Skeletal muscle satellite cell (primary cell): ENCODE data around the gene RPL36AL.

ENCODE experiments used
- H3K27me3 ChIP-seq: 2 replicates; pipeline ENCODE4 v1.7.0; 2013; ENCODE audit warnings: low read length; ENCODE audit not compliant: control insufficient read depth, insufficient read depth
- H3K36me3 ChIP-seq: 2 replicates; pipeline ENCODE4 v1.7.0; 2013; ENCODE audit warnings: mild to moderate bottlenecking, control low read depth, low read length; ENCODE audit not compliant: insufficient read depth
- H3K4me1 ChIP-seq: 2 replicates; pipeline ENCODE4 v1.7.0; 2013; ENCODE audit warnings: low read length; ENCODE audit not compliant: control insufficient read depth, insufficient read depth
- H3K4me2 ChIP-seq: 2 replicates; pipeline ENCODE4 v1.7.0; 2013; ENCODE audit warnings: mild to moderate bottlenecking, low read length
- H3K4me3 ChIP-seq: 2 replicates; pipeline ENCODE4 v1.7.0; 2013; ENCODE audit warnings: low read length
- H3K9ac ChIP-seq: 2 replicates; pipeline ENCODE4 v1.7.0; 2013; ENCODE audit warnings: mild to moderate bottlenecking, low read depth, low read length, moderate library complexity
- H3K9me3 ChIP-seq: replicated peaks from 2 replicates; pipeline ENCODE4 v1.7.0; 2013; ENCODE audit warnings: mild to moderate bottlenecking, control low read depth, low read length

Gene RPL36AL

GRCh38 chr14:49614196-49614595, 6.2 kb downstream of the RPL36AL start:
- Histone ChIP-seq H3K36me3 (peaks cover 15% of the 10 kb centered on the region), H3K9ac (no peak overlapping the region)

GRCh38 chr14:49612671-49613070, 7.8 kb downstream of the RPL36AL start:
- no peaks in the 10 kb centered on the region for H3K9me3 ChIP-seq
- H3K4me2 ChIP-seq = no peak overlapping the region
- no peaks in the 10 kb centered on the region for H3K27me3 ChIP-seq
- no peak overlapping the region for H3K4me3 ChIP-seq
- H3K4me1 ChIP-seq = peaks cover 13% of the 10 kb centered on the region
- no peak overlapping the region for H3K9ac ChIP-seq
- H3K36me3 ChIP-seq = peaks cover 11% of the 10 kb centered on the region

More at GRCh38 chr14:49614196-49614595, 6.2 kb downstream of the RPL36AL start:
- Histone ChIP-seq H3K4me3 (no peak overlapping the region), H3K4me1 (peaks cover 26% of the 10 kb centered on the region), H3K27me3 (no peaks in the 10 kb centered on the region), H3K9me3 (no peaks in the 10 kb centered on the region), H3K4me2 (no peak overlapping the region)

GRCh38 chr14:49612251-49612650, 8.2 kb downstream of the RPL36AL start:
- no peaks in the 10 kb centered on the region for H3K9me3 ChIP-seq
- no peak overlapping the region for H3K4me2 ChIP-seq
- H3K9ac ChIP-seq = no peak overlapping the region
- no peak overlapping the region for H3K4me3 ChIP-seq
- H3K4me1 ChIP-seq = peaks cover 8% of the 10 kb centered on the region
- H3K27me3 ChIP-seq = no peaks in the 10 kb centered on the region
- H3K36me3 ChIP-seq = peaks cover 11% of the 10 kb centered on the region

- no peaks in the 10 kb centered on the region for H3K9me3 ChIP-seq
- H3K27me3 ChIP-seq = no peaks in the 10 kb centered on the region
- peaks cover 17% of the 10 kb centered on the region for H3K36me3 ChIP-seq
- H3K4me2 ChIP-seq = no peak overlapping the region
- H3K4me1 ChIP-seq = no peaks in the 10 kb centered on the region
- no peak overlapping the region for H3K9ac ChIP-seq
- H3K4me3 ChIP-seq = no peak overlapping the region
Measured at GRCh38 chr14:49607583-49607982, 12.8 kb downstream of the RPL36AL start.

GRCh38 chr14:49598485-49599300, 21.7 kb downstream of the RPL36AL start, which contains the start of gene LRR1:
Gene LRR1 (plus strand): TSS chr14:49598940. CDS start chr14:49599021, 81 bp downstream.
- no peaks in the 10 kb centered on the region for H3K36me3 ChIP-seq
- H3K9me3 ChIP-seq = no peaks in the 10 kb centered on the region
- peak within 1 kb of the TSS; percentile 95 for H3K4me2 ChIP-seq
- H3K9ac ChIP-seq = peak within 1 kb of the TSS; percentile 98
- H3K4me1 ChIP-seq = no peaks in the 10 kb centered on the region
- H3K27me3 ChIP-seq = no peaks in the 10 kb centered on the region
- H3K4me3 ChIP-seq = peak within 1 kb of the TSS; percentile 91

GRCh38 chr14:49598189-49598484, 22.3 kb downstream of the RPL36AL start:
- Histone ChIP-seq H3K4me3 (peak overlapping the region; percentile 91), H3K9ac (peak overlapping the region; percentile 98), H3K36me3 (no peaks in the 10 kb centered on the region), H3K4me2 (peak overlapping the region; percentile 87), H3K27me3 (no peaks in the 10 kb centered on the region), H3K9me3 (no peaks in the 10 kb centered on the region), H3K4me1 (no peaks in the 10 kb centered on the region)

- H3K27me3 ChIP-seq = no peaks in the 10 kb centered on the region
- no peak overlapping the region for H3K4me3 ChIP-seq
- H3K9me3 ChIP-seq = no peaks in the 10 kb centered on the region
- H3K36me3 ChIP-seq = no peaks in the 10 kb centered on the region
- H3K4me1 ChIP-seq = no peaks in the 10 kb centered on the region
- H3K9ac ChIP-seq = no peak overlapping the region
- H3K4me2 ChIP-seq = no peak overlapping the region
Measured at GRCh38 chr14:49594347-49595091, 25.9 kb downstream of the RPL36AL start.

- Histone ChIP-seq H3K36me3 (no peaks in the 10 kb centered on the region), H3K27me3 (no peaks in the 10 kb centered on the region)
Measured at GRCh38 chr14:49593016-49593415, 27.4 kb downstream of the RPL36AL start.

GRCh38 chr14:49589387-49589786, 31.0 kb downstream of the RPL36AL start:
- Histone ChIP-seq H3K36me3 (peaks cover 5% of the 10 kb centered on the region), H3K9me3 (no peaks in the 10 kb centered on the region), H3K9ac (no peak overlapping the region), H3K4me1 (peaks cover 4% of the 10 kb centered on the region), H3K4me2 (no peak overlapping the region), H3K27me3 (no peaks in the 10 kb centered on the region), H3K4me3 (no peak overlapping the region)

More at GRCh38 chr14:49593016-49593415, 27.4 kb downstream of the RPL36AL start:
- Histone ChIP-seq H3K4me2 (no peak overlapping the region), H3K9ac (no peak overlapping the region), H3K4me3 (no peak overlapping the region), H3K9me3 (no peaks in the 10 kb centered on the region), H3K4me1 (no peaks in the 10 kb centered on the region)

- peaks cover 10% of the 10 kb centered on the region for H3K4me1 ChIP-seq
- H3K36me3 ChIP-seq = peaks cover 26% of the 10 kb centered on the region
- no peaks in the 10 kb centered on the region for H3K27me3 ChIP-seq
- H3K9me3 ChIP-seq = no peaks in the 10 kb centered on the region
- H3K9ac ChIP-seq = peak overlapping the region; percentile 9
- H3K4me3 ChIP-seq = peak overlapping the region; percentile 32
- H3K4me2 ChIP-seq = peak overlapping the region; percentile 49
Measured at GRCh38 chr14:49586673-49587460, 33.6 kb downstream of the RPL36AL start.
